ENCODE results near the gene TPCN2. TPM values are rescaled to one million over a fixed set of nuclear protein-coding genes. Genes with fewer than 3 reads are reported as not detected.
A peak's percentile ranks its signal among the peaks of the same experiment; 100 is the strongest.

The TPCN2 gene
- total and polyA plus RNA-seq, 2 of the 4 experiments (the other 2 are of a cell fraction), result 3.4 to 8.0 TPM

- H4K8ac ChIP-seq (ENCODE audit: low read depth in 2 of 2, low read length in 2 of 2), result peak overlapping the region; percentile 37 to 63; a peak in 2 of 4 replicates
- H3K27ac ChIP-seq (ENCODE audit: insufficient read depth, low read length), result no peak overlapping the region
- ATAC-seq (ENCODE audit: low read depth) (no peak), DNase-seq (no peak)
- H3K9me3 ChIP-seq (ENCODE audit: control insufficient read depth, insufficient read depth, low read length), result no peaks in the 10 kb centered on the region
- peak overlapping the region; percentile 71 for H3K14ac ChIP-seq (replicated peaks; ENCODE audit: low read depth, low read length)
- H3K4me3 ChIP-seq (ENCODE audit: insufficient read depth, low read depth, low read length), result no peak overlapping the region
- peak overlapping the region; percentile 95 for H2AK5ac ChIP-seq (ENCODE audit: low read depth, low read length)
- TF ChIP-seq RAD21 (IDR thresholded peaks at IDR 0.05; ENCODE audit: low read length), result no peak
- no peak for TF ChIP-seq RCOR1 (IDR thresholded peaks at IDR 0.05; ENCODE audit: insufficient replicate concordance, low read length)
- TF ChIP-seq ELK1 (IDR thresholded peaks at IDR 0.05; ENCODE audit: borderline replicate concordance, low read depth, low read length), result no peak
- no peak for TF ChIP-seq MXI1 (IDR thresholded peaks at IDR 0.05; ENCODE audit: borderline replicate concordance, low read depth, low read length)
- TF ChIP-seq CTCF (conservative IDR thresholded peaks at IDR 0.05; ENCODE audit: low read depth, low read length), result no peak
- TF ChIP-seq MAFK (IDR thresholded peaks at IDR 0.05; ENCODE audit: low read depth, low read length), result no peak
- no peak for TF ChIP-seq MAZ (IDR thresholded peaks at IDR 0.05; ENCODE audit: borderline replicate concordance, low read depth, low read length)
- TF ChIP-seq FOS (IDR thresholded peaks at IDR 0.05; ENCODE audit: low read depth, low read length), result no peak
- no peak for TF ChIP-seq POLR2A (IDR thresholded peaks at IDR 0.05; ENCODE audit: low read depth, low read length)
- no peak overlapping the region for H3K4me2 ChIP-seq (ENCODE audit: low read depth, low read length)
- H4K5ac ChIP-seq (ENCODE audit: low read depth, low read length), result no peak overlapping the region
- no peaks in the 10 kb centered on the region for H3K27me3 ChIP-seq (ENCODE audit: control insufficient read depth, insufficient read depth, low read length)
- CTCF ChIA-PET, result interaction anchor here (0.7 kb wide), 1 partner anchor 34 kb away, joined by 3 read pairs; no protein-coding TSS in a partner anchor
- intact Hi-C loops (cut with micrococcal nuclease), result loop anchor here (1.0 kb wide), 1 partner anchor 34 kb away; no protein-coding TSS in a partner anchor
- H3K56ac ChIP-seq (ENCODE audit: extremely low read depth, insufficient read depth, low read length), result no peak overlapping the region
- peaks cover 6% of the 10 kb centered on the region for H3K9me1 ChIP-seq (ENCODE audit: insufficient read depth, low read length)
- H3K4me1 ChIP-seq (ENCODE audit: control insufficient read depth, insufficient read depth, low read length), result peaks cover 14% of the 10 kb centered on the region
- H3K4ac ChIP-seq (ENCODE audit: low read depth, low read length), result peak overlapping the region; percentile 84
- peak overlapping the region; percentile 69; the same call in 1 of the 2 replicates for H4K91ac ChIP-seq (ENCODE audit: insufficient read depth, low read depth, low read length)
- H4K20me1 ChIP-seq (ENCODE audit: insufficient read depth, low read length), result no peaks in the 10 kb centered on the region
- H2AFZ ChIP-seq (replicated peaks; ENCODE audit: low read length, poor library complexity), result no peak overlapping the region
- no peaks in the 10 kb centered on the region for H3K79me1 ChIP-seq (ENCODE audit: low read depth in 1 of 2, low read length in 2 of 2)
- in situ Hi-C loops (cut with MboI; ENCODE audit: low sequenced_read_pairs), result no loop called here
- no peak overlapping the region for H2BK5ac ChIP-seq (ENCODE audit: low read depth, low read length, poor library complexity, severe bottlenecking)
- no peak overlapping the region for H3K18ac ChIP-seq (ENCODE audit: low read depth, low read length)
- no TSS peak for BruUV-seq (replicated peaks)
- H2AK9ac ChIP-seq (replicated peaks; ENCODE audit: low read depth, low read length, poor library complexity), result peak overlapping the region; percentile 25
- peak overlapping the region; percentile 44; the same call in 1 of the 2 replicates for H3K23ac ChIP-seq (ENCODE audit: low read depth, low read length)
- no peak overlapping the region for H3K9ac ChIP-seq (ENCODE audit: low read depth, low read length)
- peak overlapping the region; percentile 78 for H2BK20ac ChIP-seq (ENCODE audit: low read depth, low read length)
- no CpG with 5 or more reads among the region's 2 CpGs for WGBS, 2 experiments (ENCODE audit: extremely low coverage in 2 of 2, insufficient read length in 1 of 2)
- H2BK15ac ChIP-seq (ENCODE audit: low read depth, low read length), result peak overlapping the region; percentile 81; the same call in 2 of the 3 replicates
- no peaks in the 10 kb centered on the region for H3K36me3 ChIP-seq (ENCODE audit: control insufficient read depth, insufficient read depth, low read length)
- POLR2A ChIA-PET (ENCODE audit: unreplicated experiment), result no interaction called here
- peak overlapping the region; percentile 87 for H2BK120ac ChIP-seq (ENCODE audit: low read depth, low read length)
- dilution Hi-C loops (cut with HindIII; ENCODE audit: low sequenced_read_pairs, unreplicated experiment), result no loop called here
Observed at GRCh38 chr11:69165775-69166174, 117.0 kb downstream of the TPCN2 start.

Data from IMR-90 (cell line).